LoVo (cell line): ENCODE results near the gene GAL3ST3.
A peak's percentile ranks its signal among the peaks of the same experiment; 100 is the strongest.
"Not testable (repeated sequence)": the region's sequence is repeated elsewhere in the genome, so short reads cannot be mapped to it uniquely, and the experiment has no call there.

Experiments used
- DNase-seq: peaks from one replicate; pipeline ENCODE4 v3.0.0-alpha.2; 2016; ENCODE audit warnings: low spot score

GAL3ST3 gene, protein sequence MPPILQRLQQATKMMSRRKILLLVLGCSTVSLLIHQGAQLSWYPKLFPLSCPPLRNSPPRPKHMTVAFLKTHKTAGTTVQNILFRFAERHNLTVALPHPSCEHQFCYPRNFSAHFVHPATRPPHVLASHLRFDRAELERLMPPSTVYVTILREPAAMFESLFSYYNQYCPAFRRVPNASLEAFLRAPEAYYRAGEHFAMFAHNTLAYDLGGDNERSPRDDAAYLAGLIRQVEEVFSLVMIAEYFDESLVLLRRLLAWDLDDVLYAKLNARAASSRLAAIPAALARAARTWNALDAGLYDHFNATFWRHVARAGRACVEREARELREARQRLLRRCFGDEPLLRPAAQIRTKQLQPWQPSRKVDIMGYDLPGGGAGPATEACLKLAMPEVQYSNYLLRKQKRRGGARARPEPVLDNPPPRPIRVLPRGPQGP

DNA sequence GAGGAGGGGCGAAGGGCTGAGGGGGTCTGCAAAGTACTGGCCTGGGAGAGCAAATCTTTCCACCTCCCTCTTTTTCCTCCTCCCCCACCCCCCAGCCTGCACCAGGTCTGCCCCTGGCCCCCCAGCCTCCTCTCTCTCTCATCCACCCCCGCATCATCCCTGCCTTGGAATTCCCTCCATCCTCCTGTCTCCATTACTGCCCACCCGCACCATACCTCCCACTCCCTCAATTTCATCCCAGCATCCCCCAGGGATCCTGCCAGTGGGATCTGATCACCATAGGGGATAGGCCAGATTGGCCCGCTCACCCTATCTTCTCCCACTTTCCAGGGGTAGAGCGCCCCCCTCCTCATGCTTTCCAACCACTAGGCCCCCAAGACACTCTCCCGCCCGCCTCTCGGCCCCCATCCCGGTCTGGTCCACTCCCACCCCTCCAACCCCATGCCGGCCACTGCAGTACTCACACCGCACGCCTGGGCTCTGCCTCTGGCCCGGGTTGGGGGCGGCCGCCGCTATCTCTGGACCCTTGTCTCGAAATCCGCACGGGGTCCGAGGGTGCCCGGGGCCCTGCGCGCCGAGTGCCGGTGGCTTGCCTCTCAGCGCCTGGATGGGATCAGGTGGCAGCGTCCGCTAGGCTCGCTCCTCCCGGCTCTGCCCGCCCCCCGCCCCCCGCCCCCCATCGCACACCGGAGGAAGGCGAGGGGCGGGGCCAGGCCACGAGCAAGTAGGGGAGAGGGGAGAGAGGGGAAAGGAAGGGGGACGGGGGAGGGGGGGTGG, at the start of gene GAL3ST3:
GAL3ST3 (minus strand) TSS at position 615 of the 777 bp plus-strand sequence. CDS start 3,746 bp downstream, outside the sequence.
- no peak for DNase-seq

DNA sequence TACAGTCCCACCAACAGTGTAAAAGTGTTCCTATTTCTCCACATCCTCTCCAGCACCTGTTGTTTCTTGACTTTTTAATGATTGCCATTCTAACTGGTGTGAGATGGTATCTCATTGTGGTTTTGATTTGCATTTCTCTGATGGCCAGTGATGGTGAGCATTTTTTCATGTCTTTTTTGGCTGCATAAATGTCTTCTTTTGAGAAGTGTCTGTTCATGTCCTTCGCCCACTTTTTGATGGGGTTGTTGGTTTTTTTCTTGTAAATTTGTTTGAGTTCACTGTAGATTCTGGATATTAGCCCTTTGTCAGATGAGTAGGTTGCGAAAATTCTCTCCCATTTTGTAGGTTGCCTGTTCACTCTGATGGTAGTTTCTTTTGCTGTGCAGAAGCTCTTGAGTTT, 43.2 kb upstream of the GAL3ST3 start:
- DNase-seq: not testable (repeated sequence)

DNA sequence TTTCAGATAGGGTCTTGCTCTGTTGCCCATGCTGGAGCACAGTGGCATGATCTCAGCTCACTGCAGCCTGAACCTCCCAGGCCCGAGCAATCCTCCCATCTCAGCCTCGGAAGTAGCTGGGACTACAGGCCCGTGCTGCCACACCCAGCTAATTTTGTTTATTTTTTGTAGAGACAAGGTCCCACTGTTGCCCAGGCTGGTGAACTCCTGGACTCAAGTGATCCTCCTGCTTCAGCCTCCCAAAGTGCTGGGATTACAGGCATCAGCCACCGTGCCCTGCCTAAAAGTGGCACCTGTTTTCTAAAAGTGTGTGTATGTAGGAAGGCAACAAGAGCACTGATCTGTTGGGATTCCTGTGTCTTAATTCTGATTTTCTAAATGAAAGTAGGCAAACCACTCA, 41.3 kb upstream of the GAL3ST3 start:
- no peak for DNase-seq

DNA sequence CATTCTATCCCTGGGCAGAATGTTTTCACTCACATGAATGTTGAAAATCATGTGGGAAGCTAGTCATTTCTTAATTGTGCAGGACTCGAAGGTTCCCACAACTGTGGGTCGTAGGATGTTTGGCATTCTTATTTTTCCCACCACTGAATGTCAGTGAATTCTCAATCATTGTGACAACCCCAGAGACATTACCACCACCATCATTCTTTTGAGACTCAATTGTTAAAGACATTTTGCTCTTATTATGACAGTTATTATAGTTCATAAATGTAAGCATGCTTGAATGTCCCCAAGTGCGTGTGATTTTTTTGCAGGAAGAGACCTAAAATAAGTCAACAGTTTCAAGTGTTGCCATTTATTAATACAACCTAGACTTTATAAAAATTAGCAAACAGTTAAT, 40.1 kb upstream of the GAL3ST3 start:
- no peak for DNase-seq

DNA sequence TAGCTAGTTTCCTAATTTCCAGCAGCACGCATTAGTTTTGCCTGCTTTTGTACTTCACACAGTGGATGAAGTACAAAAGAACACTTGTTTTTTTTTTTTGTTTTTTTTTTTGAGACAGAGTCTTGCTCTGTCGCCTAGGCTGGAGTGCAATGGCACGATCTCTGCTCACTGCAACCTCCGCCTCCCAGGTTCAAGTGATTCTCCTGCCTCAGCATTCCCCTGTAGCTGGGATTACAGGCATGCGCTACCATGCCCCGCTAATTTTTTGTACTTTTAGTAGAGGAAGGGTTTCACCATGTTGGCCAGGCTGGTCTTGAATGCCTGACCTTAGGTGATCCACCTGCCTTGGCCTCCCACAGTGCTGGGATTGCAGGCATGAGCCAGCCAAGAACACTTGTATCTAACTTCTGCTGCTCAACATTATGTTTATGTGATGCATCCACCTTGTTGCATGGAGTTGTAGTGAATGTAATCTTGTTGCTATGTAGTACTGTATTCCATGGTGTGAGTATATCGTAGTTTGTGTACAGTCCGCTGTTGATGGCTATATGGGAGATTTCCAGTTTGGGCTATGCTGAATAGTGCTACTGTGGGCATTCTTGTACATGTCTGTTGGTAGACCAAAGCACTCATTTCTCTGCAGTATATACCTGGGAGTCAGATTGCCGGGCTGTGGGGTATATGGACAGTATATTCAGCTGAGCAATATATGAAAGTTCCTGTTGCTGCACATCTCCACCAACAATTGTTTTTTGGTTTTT, 38.4 kb upstream of the GAL3ST3 start:
- no peak for DNase-seq

DNA sequence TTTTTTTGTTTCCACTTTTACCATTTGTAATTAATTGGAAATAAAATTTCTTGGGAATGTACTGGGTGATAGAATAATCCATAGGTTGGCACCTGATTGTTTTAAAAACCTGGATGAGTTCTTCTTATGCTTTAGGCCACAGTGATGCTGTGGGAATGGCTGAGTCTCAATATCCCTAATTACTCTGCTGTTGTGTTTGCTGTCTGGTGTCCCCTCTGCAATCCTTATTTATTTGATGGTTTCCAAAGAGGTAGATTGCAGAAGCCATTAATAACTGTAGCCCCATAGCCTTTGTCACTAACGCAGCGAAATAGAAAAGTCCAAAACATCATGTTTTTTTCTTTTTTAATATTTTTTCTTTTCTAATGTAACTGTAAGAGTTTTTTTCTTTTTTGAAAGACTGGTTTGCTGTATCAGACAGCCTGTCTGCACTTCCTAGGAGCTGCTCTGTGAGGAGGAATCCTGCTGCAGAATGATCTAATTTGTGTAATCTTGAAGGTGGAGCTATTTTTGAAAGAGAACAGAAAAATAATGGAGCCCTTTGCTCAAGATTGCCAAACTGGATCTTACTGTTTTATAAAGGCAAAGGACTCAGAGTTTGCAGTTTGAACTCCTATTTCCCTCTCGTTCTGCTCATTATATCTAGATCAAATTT, 36.0 kb upstream of the GAL3ST3 start:
- DNase-seq: no peak

DNA sequence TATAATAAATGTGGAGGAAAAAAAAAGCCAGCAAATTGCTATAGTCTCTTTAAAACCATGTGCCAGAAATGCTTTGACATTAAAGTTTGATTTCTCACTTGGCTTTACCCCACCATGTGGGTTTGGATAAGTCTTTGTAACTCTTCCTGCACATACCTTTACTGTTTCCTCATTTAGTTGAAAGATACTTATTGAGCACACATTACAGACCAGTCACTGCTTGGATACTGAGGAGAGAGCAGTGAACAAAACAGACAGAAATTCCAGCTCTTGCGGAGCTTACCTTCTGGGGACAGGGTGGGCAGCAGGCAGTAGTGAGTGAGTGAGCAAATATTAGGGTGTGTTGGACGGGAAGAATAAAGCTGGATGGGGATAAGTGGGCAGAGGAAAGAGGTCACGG, 34.8 kb upstream of the GAL3ST3 start:
- DNase-seq: no peak

DNA sequence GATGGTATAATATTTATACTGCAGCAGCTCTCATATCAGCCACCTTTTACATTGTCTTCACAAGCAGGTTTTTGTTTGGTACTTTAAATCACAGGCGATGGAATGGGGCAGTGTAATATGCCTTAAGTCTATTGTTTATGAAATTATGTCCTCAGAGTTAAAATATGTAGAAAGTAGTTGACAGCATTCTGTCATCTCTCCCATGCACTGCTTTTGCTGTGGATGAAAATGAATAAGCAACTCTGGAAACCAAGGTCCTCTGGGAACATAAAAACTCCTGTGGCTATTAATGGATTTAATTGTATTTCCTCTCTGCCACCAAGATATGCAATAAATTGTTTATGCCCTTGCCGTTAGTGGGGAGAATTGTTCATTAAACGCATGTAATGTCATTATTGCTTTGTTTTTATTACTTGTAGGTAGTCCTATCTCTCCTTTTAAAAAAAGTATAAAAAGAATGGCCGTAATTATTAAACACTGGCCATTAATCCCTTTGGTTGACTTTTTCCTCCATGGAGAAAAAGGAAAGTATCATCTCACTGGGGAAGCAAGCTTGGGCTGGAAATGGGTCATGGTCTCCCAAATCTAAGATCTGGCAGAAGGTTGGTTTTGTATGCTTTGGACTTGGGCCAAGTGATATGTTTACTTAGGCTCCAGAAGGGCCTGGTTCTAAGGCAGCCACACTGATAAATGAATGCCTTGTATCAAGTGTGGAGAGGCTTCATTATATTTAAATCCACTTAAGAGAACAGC, 34.2 kb upstream of the GAL3ST3 start:
- DNase-seq: peak; percentile 60

DNA sequence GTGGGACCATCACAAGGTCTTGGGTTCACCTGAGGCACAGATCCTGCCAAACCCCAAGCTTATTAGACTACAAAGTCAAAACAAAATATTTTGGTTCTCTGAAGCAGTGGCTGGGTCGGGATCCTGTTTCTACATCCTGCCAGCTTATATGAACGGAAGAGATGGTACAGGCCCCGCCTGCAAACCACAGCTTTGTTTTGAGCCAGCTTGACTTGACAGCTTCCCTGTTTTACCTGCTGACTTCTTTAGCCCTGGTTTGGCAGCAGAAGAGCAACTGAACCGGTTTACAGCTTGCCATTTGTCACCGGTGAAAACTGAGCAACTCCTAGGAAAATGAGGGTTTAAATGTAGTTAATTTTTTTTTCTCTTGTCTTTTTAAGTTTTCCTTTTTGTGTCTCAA, 32.5 kb upstream of the GAL3ST3 start:
- peak; percentile 16 for DNase-seq

DNA sequence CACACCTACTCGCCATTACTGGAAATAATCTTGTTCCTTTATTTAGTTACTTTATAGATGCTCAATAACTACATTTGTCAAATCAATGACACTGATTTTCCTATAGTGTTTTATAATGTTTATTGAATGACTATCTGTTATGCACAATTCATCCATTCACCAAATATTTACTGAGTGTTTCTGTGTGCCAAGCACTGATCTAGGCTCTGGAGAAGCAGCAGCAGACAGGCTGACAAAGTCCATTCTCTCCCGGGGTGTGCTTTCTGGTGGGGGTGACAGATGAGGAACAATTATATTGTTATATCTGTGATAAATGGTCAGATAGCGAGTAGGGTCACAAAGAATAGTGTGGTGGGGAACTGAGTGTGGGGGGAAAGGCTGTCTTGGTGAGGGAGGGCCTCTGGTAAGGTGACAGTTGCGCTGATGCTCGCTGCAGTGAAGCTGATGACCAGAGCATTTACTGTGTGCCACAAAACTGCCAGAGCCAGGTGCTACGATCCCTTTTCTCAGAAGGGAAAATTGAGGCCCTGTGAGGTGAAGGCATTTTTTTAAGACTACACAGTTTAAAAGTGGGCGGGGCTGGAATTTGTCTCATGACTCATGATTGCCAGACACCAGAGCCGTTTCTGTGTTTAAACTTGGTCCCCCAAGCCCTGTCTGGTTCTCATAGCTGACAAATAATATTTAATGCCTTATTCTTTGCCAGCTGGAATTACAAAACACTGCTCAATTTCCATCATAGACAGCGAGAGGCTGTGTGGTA, 31.3 kb upstream of the GAL3ST3 start:
- DNase-seq: peak; percentile 59

DNA sequence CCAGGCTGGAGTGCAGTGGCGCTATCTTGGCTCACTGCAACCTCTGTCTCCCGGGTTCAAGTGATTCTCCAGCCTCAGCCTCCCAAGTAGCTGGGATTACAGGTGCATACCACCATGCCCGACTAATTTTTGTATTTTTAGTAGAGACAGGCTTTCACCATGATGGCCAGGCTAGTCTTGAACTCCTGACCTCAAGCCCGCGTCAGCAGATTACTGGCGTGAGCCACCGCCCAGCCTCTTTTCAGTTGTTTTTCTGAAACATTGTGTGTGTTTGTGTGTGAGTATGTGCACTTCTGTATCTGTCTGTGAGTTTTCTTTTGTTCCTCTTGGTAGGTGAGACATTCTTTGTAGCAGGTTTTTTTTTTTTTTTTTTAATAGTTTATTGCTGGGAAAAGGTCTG, 30.0 kb upstream of the GAL3ST3 start:
- not testable (repeated sequence) for DNase-seq

DNA sequence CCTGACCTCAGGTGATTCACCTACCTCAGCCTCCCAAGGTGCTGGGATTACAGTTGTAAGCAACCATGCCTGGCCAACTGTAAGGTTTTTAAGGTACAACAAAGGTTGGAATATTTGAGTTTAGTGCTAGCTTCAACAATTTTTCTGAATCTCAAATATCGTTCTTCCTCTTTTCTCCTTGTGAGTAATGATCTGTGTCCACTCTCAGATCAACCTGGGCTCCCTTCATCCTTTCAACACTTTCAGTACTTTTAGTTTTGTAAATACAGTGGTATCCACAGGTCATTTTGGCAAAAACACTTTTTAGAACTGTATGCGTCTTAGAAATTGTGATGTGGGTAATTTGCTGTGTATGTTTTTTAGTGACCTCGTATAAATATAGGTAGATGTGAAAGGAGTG, 29.0 kb upstream of the GAL3ST3 start:
- no peak for DNase-seq

DNA sequence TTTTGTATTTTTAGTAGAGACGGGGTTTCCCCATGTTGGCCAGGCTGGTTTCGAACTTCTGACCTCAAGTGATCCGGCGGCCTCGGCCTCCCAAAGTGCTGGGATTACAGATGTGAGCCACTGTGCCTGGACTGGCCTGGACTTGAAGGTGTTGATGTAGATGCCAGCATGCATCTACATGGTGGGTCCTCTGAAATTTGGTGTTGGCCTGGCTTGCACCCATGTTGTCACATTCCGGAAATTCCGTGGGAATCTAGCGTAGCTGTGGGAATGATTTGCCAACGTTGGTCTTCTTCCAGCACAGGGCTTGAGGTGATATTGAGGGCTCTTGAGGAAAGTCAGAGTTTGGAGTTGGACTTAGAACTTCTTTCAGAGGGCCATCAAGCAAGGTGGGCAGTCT, 27.6 kb upstream of the GAL3ST3 start:
- DNase-seq: no peak

DNA sequence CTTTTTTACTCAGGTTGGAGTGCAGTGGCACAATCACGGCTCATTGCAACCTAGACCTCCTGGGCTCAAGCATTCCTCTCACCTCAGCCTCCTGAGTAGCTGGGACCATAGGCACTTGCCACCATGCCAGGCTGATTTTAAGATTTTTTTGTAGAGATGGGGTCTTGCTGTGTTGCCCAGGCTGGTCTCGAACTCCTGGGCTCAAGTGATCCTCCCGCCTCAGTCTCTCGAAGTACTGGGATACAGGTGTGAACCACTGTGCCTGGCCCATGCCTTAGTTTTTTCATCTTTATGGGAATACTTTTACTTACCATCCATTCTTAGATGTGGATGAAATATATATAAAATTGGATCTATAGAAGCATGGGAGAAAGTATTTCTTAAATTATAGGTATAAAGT, 26.3 kb upstream of the GAL3ST3 start:
- no peak for DNase-seq

DNA sequence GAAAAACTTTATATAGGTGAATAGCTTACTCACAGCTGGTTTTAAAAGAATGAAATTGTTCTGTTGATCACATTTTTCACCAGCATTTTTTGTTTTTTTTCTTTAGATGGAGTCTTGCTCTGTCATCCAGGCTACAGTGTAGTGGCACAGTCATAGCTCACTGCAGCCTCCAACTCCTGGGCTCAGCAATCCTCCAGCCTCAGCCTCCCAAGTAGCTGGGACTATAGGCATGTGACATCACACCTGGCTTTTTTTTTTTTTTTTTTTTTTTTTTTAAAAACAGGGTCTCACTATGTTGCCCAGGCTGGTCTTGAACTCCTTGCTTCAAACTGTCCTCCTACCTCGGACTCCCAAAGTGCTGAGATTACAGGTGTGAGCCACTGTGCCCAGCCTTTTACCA, 24.7 kb upstream of the GAL3ST3 start:
- DNase-seq: no peak

DNA sequence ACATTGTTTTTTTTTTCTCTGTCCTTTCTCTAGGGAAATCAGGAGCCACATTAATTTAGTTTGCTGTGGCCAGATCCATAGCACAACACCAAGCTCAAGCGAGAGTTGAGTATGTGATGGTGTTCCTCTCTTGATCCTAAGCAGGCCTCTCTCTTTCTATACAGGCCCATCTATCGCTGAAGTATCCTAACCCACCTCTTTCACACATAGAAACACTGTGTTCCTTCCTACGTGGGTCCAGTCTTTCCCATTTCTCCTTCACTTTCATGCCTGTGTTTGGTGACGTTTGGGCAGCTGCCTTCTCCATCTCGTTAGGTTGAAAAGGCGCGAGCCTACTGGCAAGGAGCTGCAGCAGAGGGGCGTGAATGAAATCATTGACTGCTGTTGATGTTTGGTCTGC, 23.6 kb upstream of the GAL3ST3 start:
- DNase-seq: no peak

DNA sequence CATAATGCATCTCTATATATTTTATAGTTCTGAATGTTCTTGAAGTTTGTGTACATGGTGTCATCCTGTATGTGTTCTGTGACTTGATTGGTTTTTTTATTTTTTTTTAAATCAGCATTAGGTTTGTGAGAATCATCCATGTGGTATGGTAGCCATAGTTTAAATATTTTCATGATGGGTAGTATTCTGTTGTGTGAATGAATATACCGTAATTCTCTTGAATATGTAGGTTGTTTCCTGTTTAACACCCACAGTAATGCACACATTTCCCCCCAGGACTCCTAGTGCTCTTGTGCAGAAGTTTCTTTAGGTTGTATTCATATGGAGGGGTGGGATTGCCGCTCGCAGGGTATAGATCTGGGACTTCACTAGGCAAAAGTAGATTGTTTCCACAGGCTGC, 23.1 kb upstream of the GAL3ST3 start:
- DNase-seq: no peak

DNA sequence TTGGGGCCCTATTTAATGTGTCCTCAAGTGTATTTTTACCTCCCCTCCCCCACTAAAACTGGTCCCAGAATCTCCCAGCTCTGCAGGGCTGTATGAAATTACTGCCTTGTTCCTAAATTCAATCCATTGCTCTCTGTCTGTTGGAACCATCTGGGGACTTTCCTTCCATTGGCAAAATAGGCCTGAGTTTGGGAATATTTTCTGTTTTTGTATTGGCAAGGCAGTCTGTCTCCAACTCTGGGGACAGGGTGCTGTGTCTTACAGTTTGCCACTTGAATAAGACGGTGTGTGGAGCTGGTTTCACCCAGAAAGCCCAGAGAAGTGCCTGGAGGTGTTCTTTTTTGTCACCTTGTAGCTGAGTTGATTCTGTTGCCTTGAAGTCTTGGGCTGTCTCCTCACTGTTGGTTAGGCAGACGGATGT, 22.4 kb upstream of the GAL3ST3 start:
- DNase-seq: no peak

DNA sequence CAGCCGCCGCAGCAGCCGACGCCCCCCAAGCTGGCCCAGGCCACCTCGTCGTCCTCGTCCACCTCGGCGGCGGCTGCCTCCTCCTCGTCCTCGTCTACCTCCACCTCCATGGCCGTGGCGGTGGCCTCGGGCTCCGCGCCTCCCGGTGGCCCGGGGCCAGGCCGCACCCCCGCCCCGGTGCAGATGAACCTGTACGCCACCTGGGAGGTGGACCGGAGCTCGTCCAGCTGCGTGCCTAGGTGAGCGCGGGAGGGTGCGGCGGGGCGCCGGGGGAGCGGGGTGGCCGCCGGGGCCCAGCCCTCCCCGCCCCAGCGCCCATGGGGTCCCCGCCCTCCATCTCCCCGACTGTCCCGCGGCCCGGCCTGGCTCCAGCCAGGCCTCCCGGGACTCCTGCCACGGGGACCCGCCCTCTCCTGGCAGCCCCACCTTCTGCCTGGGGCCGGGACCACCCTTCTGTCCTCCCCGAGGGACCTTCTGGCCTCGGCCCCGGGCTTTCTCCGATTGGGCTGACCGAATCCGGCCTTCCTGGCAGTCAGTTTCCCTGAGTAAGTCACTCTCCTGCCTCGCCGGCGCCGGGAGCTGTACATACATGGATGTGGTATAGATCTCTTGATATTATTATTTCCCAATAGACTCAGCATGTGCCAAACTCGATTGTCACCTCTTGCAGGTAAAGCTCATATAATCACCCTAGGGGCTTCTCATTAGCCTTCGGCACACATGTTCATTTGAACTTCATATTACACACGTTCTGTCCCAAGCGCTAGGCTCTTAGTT, 21.8 kb upstream of the GAL3ST3 start:
- DNase-seq: no peak
